Subcutaneous adipose tissue (tissue), 4 donors: ENCODE data around the gene OXSM. TPM values are rescaled to one million over a fixed set of nuclear protein-coding genes. Genes with fewer than 3 reads are reported as not detected.

Experiments used
- total RNA-seq, 4 donors: library from RNA; depleted of rRNA; stranded (reverse); fragments of >200 nt; gene quantifications; one replicate each; pipeline ENCODE4 v1.1.0, GENCODE V29; 2016
- TF ChIP-seq, protein P1 (sequence below): fragments of 450-650 bp; IDR thresholded peaks from one replicate; pipeline ENCODE4 v1.5.1; 2016; ENCODE audit warnings: low read depth, mild to moderate bottlenecking, control low read depth, antibody characterized with exemption, moderate library complexity

OXSM gene
- 1 to 10 TPM; 5.2 to 9.2 (median 7.0) TPM for total RNA-seq

- TF ChIP-seq, protein P1, sequence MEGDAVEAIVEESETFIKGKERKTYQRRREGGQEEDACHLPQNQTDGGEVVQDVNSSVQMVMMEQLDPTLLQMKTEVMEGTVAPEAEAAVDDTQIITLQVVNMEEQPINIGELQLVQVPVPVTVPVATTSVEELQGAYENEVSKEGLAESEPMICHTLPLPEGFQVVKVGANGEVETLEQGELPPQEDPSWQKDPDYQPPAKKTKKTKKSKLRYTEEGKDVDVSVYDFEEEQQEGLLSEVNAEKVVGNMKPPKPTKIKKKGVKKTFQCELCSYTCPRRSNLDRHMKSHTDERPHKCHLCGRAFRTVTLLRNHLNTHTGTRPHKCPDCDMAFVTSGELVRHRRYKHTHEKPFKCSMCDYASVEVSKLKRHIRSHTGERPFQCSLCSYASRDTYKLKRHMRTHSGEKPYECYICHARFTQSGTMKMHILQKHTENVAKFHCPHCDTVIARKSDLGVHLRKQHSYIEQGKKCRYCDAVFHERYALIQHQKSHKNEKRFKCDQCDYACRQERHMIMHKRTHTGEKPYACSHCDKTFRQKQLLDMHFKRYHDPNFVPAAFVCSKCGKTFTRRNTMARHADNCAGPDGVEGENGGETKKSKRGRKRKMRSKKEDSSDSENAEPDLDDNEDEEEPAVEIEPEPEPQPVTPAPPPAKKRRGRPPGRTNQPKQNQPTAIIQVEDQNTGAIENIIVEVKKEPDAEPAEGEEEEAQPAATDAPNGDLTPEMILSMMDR: no peak
These were observed at the start of gene OXSM for GRCh38 chr3:25789596-25790556. Gene OXSM, plus strand, starts transcription at chr3:25790090. Its CDS starts 931 bp downstream, at chr3:25791021.

DNA sequence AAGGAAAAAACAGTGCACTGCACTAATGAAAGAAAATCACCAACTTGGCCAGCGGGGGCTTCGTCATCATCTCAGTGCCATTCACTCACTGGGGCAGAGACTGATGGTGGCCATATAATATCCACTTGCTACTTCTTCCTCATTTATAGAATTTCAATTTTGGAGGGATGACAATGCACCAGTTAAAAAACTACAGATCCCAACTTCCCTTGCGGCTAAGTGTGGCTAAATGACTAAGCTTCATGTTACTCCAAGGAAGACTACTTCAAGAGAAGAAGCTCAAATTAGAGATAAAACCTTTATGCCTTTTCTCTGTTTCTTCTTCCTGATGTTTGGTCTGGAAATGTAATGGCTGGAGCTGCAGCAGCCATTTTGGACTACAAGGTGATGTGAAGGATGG lies 45.4 kb upstream of the OXSM start:
- TF ChIP-seq, protein P1: no peak

- TF ChIP-seq, protein P1: no peak
These were observed 42.9 kb upstream of the OXSM start for GRCh38 chr3:25747033-25747432.

- TF ChIP-seq, protein P1: no peak
These were observed 41.7 kb upstream of the OXSM start for GRCh38 chr3:25748189-25748588.

GRCh38 chr3:25749031-25749581 lies 40.8 kb upstream of the OXSM start:
- TF ChIP-seq, protein P1: no peak

GRCh38 chr3:25751048-25751447 lies 38.8 kb upstream of the OXSM start:
- TF ChIP-seq, protein P1: no peak

- TF ChIP-seq, protein P1: no peak
These were observed 38.2 kb upstream of the OXSM start for GRCh38 chr3:25751725-25752124.
